Smooth muscle cell (in vitro differentiated cells): ENCODE results near the gene RGN. TPM values are rescaled to one million over a fixed set of nuclear protein-coding genes. Genes with fewer than 3 reads are reported as not detected.

Experiments
- DNase-seq: peaks from one replicate; lab custom pipeline; 2025; ENCODE audit not compliant: unreplicated experiment; lab: John Stamatoyannopoulos, UW
- H2AFZ ChIP-seq: fragments of 200-600 bp; sonication (generic); 2 replicates; pipeline ENCODE4 v1.6.0; 2016; ENCODE audit warnings: antibody characterized with exemption, low read depth, mild to moderate bottlenecking
- H3F3A ChIP-seq: fragments of 200-600 bp; sonication (generic); 2 replicates; pipeline ENCODE4 v1.6.0; 2017; ENCODE audit warnings: antibody characterized with exemption, low read depth
- H3K27ac ChIP-seq: fragments of 200-600 bp; sonication (generic); 2 replicates; pipeline ENCODE4 v1.5.1; 2016; ENCODE audit warnings: low read depth, mild to moderate bottlenecking
- H3K27me3 ChIP-seq: fragments of 200-600 bp; sonication (generic); 2 replicates; pipeline ENCODE4 v1.6.1; 2016; ENCODE audit warnings: low read depth, mild to moderate bottlenecking
- H3K36me3 ChIP-seq: fragments of 200-600 bp; sonication (generic); 2 replicates; pipeline ENCODE4 v1.5.1; 2016; ENCODE audit warnings: low read depth
- H3K4me1 ChIP-seq: fragments of 200-600 bp; sonication (generic); 2 replicates; pipeline ENCODE4 v1.5.1; 2016; ENCODE audit warnings: low read depth
- H3K4me2 ChIP-seq: fragments of 200-600 bp; sonication (generic); 2 replicates; pipeline ENCODE4 v1.6.0; 2016; ENCODE audit warnings: mild to moderate bottlenecking
- H3K4me3 ChIP-seq: fragments of 200-600 bp; sonication (generic); 2 replicates; pipeline ENCODE4 v1.5.1; 2016; ENCODE audit warnings: mild to moderate bottlenecking
- H3K79me2 ChIP-seq: fragments of 200-600 bp; sonication (generic); 2 replicates; pipeline ENCODE4 v1.6.0; 2016; ENCODE audit warnings: low read depth, mild to moderate bottlenecking
- H3K9ac ChIP-seq: fragments of 200-600 bp; sonication (generic); 2 replicates; pipeline ENCODE4 v1.6.0; 2016; ENCODE audit warnings: low read depth
- H3K9me3 ChIP-seq: fragments of 200-600 bp; sonication (generic); replicated peaks from 2 replicates; pipeline ENCODE4 v1.5.1; 2016; ENCODE audit warnings: low read depth
- H4K20me1 ChIP-seq: fragments of 200-600 bp; sonication (generic); 2 replicates; pipeline ENCODE4 v1.6.0; 2016; ENCODE audit warnings: low read depth
- WGBS: methylation state at CpG from one replicate; pipeline ENCODE4 v1.1.7; 2016; ENCODE audit warnings: low lambda C conversion rate; 5-methylcytosine and 5-hydroxymethylcytosine counted together
- polyA plus RNA-seq: library from polyadenylated mRNA; unstranded; fragments of >200 nt; fragmentation: Nextera tagmentation; extraction: Ambion mirVana; gene quantifications from 2 replicates; pipeline ENCODE4 v1.2.1, GENCODE V29; 2016
- total RNA-seq: library from RNA; depleted of rRNA; stranded (reverse); fragments of >200 nt; gene quantifications from 2 replicates; pipeline ENCODE4 v1.2.3, GENCODE V29; 2014
- TF ChIP-seq, protein P1 (sequence below): fragments of 200-600 bp; sonication (generic); IDR thresholded peaks from 2 replicates; pipeline ENCODE4 v1.5.1; 2017; ENCODE audit warnings: borderline replicate concordance, mild to moderate bottlenecking, antibody characterized with exemption; ENCODE audit not compliant: insufficient read depth, poor library complexity, severe bottlenecking

RGN gene
- total and polyA plus RNA-seq, 2 experiments from 2014 or later, result 2.5 to 3.6 TPM

DNA sequence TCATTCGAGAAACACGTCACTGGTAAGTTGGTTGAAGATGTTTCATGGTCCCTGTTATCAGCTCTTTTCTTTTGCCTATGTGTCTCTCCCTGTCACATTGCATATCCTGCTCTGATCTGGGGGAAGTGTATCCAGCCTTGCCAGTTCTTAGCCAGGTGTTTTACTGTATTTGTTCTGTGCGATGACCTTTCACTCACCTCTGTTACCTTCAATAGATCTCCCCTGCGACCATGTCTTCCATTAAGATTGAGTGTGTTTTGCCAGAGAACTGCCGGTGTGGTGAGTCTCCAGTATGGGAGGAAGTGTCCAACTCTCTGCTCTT is 2.6 kb downstream of the RGN start:
- Histone ChIP-seq H2AFZ (no peak overlapping the region), H3K36me3 (no peaks in the 10 kb centered on the region), H3K9ac (no peak overlapping the region), H3K9me3 (no peaks in the 10 kb centered on the region), H4K20me1 (no peaks in the 10 kb centered on the region), H3K27ac (no peak overlapping the region), H3K4me1 (no peaks in the 10 kb centered on the region), H3K4me3 (no peak overlapping the region), H3F3A (no peaks in the 10 kb centered on the region), H3K79me2 (no peaks in the 10 kb centered on the region), H3K27me3 (no peaks in the 10 kb centered on the region), H3K4me2 (no peak overlapping the region)
- 87% methylated on average over 5 of the region's 5 CpGs for WGBS
- DNase-seq, result no peak
- TF ChIP-seq, protein P1, sequence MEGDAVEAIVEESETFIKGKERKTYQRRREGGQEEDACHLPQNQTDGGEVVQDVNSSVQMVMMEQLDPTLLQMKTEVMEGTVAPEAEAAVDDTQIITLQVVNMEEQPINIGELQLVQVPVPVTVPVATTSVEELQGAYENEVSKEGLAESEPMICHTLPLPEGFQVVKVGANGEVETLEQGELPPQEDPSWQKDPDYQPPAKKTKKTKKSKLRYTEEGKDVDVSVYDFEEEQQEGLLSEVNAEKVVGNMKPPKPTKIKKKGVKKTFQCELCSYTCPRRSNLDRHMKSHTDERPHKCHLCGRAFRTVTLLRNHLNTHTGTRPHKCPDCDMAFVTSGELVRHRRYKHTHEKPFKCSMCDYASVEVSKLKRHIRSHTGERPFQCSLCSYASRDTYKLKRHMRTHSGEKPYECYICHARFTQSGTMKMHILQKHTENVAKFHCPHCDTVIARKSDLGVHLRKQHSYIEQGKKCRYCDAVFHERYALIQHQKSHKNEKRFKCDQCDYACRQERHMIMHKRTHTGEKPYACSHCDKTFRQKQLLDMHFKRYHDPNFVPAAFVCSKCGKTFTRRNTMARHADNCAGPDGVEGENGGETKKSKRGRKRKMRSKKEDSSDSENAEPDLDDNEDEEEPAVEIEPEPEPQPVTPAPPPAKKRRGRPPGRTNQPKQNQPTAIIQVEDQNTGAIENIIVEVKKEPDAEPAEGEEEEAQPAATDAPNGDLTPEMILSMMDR, result no peak

DNA sequence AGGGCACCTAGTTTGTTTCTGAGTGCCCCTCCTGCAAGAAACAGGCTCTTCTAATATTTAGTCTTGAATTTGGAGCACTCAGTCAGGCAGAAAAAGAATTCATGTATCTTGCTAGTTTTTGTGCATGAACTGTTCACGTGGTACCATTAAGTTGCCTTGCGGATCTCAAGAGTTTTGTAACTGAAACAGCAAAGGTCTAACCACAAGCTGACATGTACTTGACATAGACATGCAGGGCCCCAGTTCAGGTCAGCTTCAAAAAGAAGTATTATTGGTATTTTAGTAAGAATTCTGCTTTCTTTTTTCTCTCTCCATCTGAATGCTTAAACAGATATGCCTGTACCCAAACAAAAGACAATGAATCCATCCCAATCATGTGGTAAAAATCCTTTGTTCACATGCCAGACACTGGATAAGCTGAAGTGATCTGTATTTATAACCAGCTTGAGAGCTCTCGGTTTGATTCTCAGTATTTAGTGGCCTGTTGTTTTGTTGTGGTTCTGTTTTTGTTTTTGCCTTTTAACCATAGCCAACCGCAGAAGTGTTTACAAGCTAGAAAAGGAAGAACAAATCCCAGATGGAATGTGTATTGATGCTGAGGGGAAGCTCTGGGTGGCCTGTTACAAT is 13.0 kb downstream of the RGN start:
- 54% methylated on average over 4 of the region's 4 CpGs for WGBS
- Histone ChIP-seq H3K36me3 (no peaks in the 10 kb centered on the region), H3K4me1 (no peaks in the 10 kb centered on the region), H3K4me2 (no peak overlapping the region), H3K27ac (no peak overlapping the region), H3K9me3 (no peaks in the 10 kb centered on the region), H3K9ac (no peak overlapping the region), H3F3A (no peaks in the 10 kb centered on the region), H3K27me3 (no peaks in the 10 kb centered on the region), H4K20me1 (no peaks in the 10 kb centered on the region), H3K79me2 (no peaks in the 10 kb centered on the region), H3K4me3 (no peak overlapping the region), H2AFZ (no peak overlapping the region)
- DNase-seq, result no peak
- TF ChIP-seq, protein P1, result no peak

DNA sequence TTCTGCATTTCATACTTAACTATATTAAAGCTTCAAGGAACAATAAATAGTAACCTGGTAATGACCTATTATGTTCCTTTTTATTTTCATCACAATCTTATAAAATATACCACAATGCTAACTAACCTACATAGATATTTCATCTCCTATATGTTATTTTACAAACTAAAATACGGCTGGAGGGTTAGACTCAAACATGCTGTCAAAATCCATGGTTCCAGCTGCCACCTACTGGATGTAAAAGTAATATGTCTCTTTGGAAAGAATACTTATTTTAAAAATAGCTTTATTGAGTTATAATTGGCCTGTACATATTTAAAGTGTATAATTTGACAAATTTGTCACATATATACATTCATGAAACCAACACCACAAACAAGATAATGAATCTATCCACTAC is 15.0 kb downstream of the RGN start:
- Histone ChIP-seq H3K27me3 (no peaks in the 10 kb centered on the region), H3K27ac (no peak overlapping the region), H3K4me1 (no peaks in the 10 kb centered on the region), H3K9me3 (no peaks in the 10 kb centered on the region), H4K20me1 (no peaks in the 10 kb centered on the region), H3K36me3 (no peaks in the 10 kb centered on the region), H3K79me2 (no peaks in the 10 kb centered on the region), H3K9ac (no peak overlapping the region), H3F3A (no peaks in the 10 kb centered on the region), H3K4me3 (no peak overlapping the region), H3K4me2 (no peak overlapping the region), H2AFZ (no peak overlapping the region)
- DNase-seq, result no peak
- TF ChIP-seq, protein P1, result peak; percentile 40
- 29% methylated on average over 1 of the region's 1 CpG for WGBS

DNA sequence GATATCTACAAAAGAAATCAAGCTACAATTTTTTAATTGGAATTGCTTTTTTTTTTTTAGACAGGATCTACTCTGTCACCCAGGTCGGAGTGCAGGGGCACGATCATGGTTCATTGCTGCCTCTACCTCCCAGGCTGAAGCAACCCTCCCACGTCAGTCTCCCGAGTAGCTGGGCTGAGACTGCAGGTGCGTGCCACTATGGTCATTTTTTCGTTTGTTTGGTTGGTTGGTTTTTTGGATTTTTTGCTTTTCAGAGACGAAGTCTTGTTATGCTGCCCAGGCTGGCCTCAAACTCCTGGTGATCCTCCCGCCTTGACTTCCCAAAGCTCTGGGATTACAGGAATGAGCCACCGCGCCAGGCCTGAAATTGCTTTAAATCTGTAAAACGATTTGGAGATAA is 15.6 kb downstream of the RGN start:
- no peak for DNase-seq
- TF ChIP-seq, protein P1, result no peak
- no peaks in the 10 kb centered on the region for H4K20me1 ChIP-seq
- no peaks in the 10 kb centered on the region for H3K79me2 ChIP-seq
- WGBS, result 84% methylated on average over 11 of the region's 11 CpGs
- no peak overlapping the region for H2AFZ ChIP-seq
- H3K4me1 ChIP-seq, result no peaks in the 10 kb centered on the region
- H3K4me2 ChIP-seq, result no peak overlapping the region
- H3K9ac ChIP-seq, result no peak overlapping the region
- no peaks in the 10 kb centered on the region for H3K36me3 ChIP-seq
- no peaks in the 10 kb centered on the region for H3K9me3 ChIP-seq
- no peak overlapping the region for H3K27ac ChIP-seq
- no peaks in the 10 kb centered on the region for H3F3A ChIP-seq
- H3K4me3 ChIP-seq, result no peak overlapping the region
- no peaks in the 10 kb centered on the region for H3K27me3 ChIP-seq
